Measurements from ENCODE around the gene TNFRSF25.

- TF ChIP-seq, protein P1, sequence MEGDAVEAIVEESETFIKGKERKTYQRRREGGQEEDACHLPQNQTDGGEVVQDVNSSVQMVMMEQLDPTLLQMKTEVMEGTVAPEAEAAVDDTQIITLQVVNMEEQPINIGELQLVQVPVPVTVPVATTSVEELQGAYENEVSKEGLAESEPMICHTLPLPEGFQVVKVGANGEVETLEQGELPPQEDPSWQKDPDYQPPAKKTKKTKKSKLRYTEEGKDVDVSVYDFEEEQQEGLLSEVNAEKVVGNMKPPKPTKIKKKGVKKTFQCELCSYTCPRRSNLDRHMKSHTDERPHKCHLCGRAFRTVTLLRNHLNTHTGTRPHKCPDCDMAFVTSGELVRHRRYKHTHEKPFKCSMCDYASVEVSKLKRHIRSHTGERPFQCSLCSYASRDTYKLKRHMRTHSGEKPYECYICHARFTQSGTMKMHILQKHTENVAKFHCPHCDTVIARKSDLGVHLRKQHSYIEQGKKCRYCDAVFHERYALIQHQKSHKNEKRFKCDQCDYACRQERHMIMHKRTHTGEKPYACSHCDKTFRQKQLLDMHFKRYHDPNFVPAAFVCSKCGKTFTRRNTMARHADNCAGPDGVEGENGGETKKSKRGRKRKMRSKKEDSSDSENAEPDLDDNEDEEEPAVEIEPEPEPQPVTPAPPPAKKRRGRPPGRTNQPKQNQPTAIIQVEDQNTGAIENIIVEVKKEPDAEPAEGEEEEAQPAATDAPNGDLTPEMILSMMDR (IDR thresholded peaks at IDR 0.05 in 2 of 3, conservative IDR thresholded peaks at IDR 0.05 in 1 of 3; ENCODE audit: control insufficient read depth in 2 of 3, extremely low read depth in 1 of 3, insufficient read depth in 1 of 3, low read depth in 3 of 3, low read length in 3 of 3), result no peak
- TF ChIP-seq EP300 (IDR thresholded peaks at IDR 0.05; ENCODE audit: borderline replicate concordance in 1 of 2, control insufficient read depth in 1 of 2, low read depth in 2 of 2, low read length in 2 of 2) (no peak), ETV6 (conservative IDR thresholded peaks at IDR 0.05 in 1 of 2, IDR thresholded peaks at IDR 0.05 in 1 of 2; ENCODE audit: borderline replicate concordance in 1 of 2, low read depth in 1 of 2) (no peak), NFYB (IDR thresholded peaks at IDR 0.05; ENCODE audit: insufficient read depth, low read depth, low read length) (no peak), SPI1 (IDR thresholded peaks at IDR 0.05; ENCODE audit: borderline replicate concordance, insufficient read depth, low read depth, low read length) (no peak), TAF1 (IDR thresholded peaks at IDR 0.05; ENCODE audit: borderline replicate concordance, low read depth, low read length) (no peak), EZH2 (IDR thresholded peaks at IDR 0.05; ENCODE audit: borderline replicate concordance, control insufficient read depth, low read depth, low read length) (no peak), ATF7 (IDR thresholded peaks at IDR 0.05; ENCODE audit: low read depth) (no peak), DPF2 (IDR thresholded peaks at IDR 0.05) (no peak)
Measured at GRCh38 chr1:6476483-6476882, 10.5 kb upstream of the TNFRSF25 start.
